ENCODE data around the gene PLA2G4B.

GRCh38 chr15:41832875-41833274 is 5.8 kb upstream of the PLA2G4B start:
- TF ChIP-seq POLR2A (IDR thresholded peaks at IDR 0.05; ENCODE audit: low read depth, low read length) (no peak), POLR2AphosphoS5 (IDR thresholded peaks at IDR 0.05; ENCODE audit: low read depth, low read length) (no peak), TAF1 (IDR thresholded peaks at IDR 0.05; ENCODE audit: low read depth, low read length) (no peak), POU2F2 (IDR thresholded peaks at IDR 0.05; ENCODE audit: low read depth, low read length) (no peak), PAX5 (IDR thresholded peaks at IDR 0.05; ENCODE audit: insufficient read depth, low read length, severe bottlenecking) (no peak), SPI1 (IDR thresholded peaks at IDR 0.05; ENCODE audit: low read depth, low read length) (no peak)

Data from GM12891 (cell line).